Astrocyte (in vitro differentiated cells and primary cell): ENCODE results near the gene ETNPPL. TPM values are rescaled to one million over a fixed set of nuclear protein-coding genes. Genes with fewer than 3 reads are reported as not detected.

Experiments
- DNase-seq: peaks from one replicate; pipeline ENCODE4 v3.0.0-alpha.2; 2010; ENCODE audit warnings: low read depth
- FAIRE-seq: peaks from 2 replicates; lab custom pipeline; 2011; peaks lifted over from hg19 to GRCh38; lab: Jason Lieb, UNC
- H2AFZ ChIP-seq: 2 replicates; pipeline ENCODE4 v1.6.0; 2012; ENCODE audit warnings: low read depth, low read length, inconsistent platforms
- H3K27ac ChIP-seq: 2 replicates; pipeline ENCODE4 v1.5.1; 2011; ENCODE audit warnings: low read depth, low read length, inconsistent platforms
- H3K27me3 ChIP-seq: 2 replicates; pipeline ENCODE4 v1.6.0; 2011; ENCODE audit warnings: low read length, inconsistent platforms; ENCODE audit not compliant: insufficient read depth
- H3K36me3 ChIP-seq: 2 replicates; pipeline ENCODE4 v1.5.1; 2011; ENCODE audit warnings: low read length, inconsistent platforms; ENCODE audit not compliant: insufficient read depth
- H3K4me1 ChIP-seq: 2 replicates; pipeline ENCODE4 v1.5.1; 2011; ENCODE audit warnings: low read length, inconsistent platforms; ENCODE audit not compliant: insufficient read depth
- H3K4me2 ChIP-seq: 2 replicates; pipeline ENCODE4 v1.6.0; 2012; ENCODE audit warnings: low read length, inconsistent platforms
- H3K4me3 ChIP-seq: 2 replicates; pipeline ENCODE4 v1.5.1; 2011; ENCODE audit warnings: low read depth, mild to moderate bottlenecking, low read length, inconsistent platforms; ENCODE audit not compliant: insufficient read depth
- H3K79me2 ChIP-seq: 2 replicates; pipeline ENCODE4 v1.6.0; 2012; ENCODE audit warnings: mild to moderate bottlenecking, low read length, inconsistent platforms; ENCODE audit not compliant: insufficient read depth
- H3K9ac ChIP-seq: 2 replicates; pipeline ENCODE4 v1.6.0; 2012; ENCODE audit warnings: mild to moderate bottlenecking, low read length, inconsistent platforms
- H3K9me3 ChIP-seq: 2 replicates; pipeline ENCODE4 v1.5.1; 2012; ENCODE audit warnings: low read depth, mild to moderate bottlenecking, low read length, inconsistent platforms; ENCODE audit not compliant: insufficient read depth
- H4K20me1 ChIP-seq: 2 replicates; pipeline ENCODE4 v1.6.0; 2012; ENCODE audit warnings: low read length, inconsistent platforms; ENCODE audit not compliant: insufficient read depth
- H3K27ac Mint-ChIP-seq: one replicate; pipeline ENCODE4 v1.8.0; 2021; ENCODE audit warnings: mild to moderate bottlenecking, mixed read lengths; ENCODE audit not compliant: unreplicated experiment
- H3K27me3 Mint-ChIP-seq: one replicate; pipeline ENCODE4 v1.8.0; 2021; ENCODE audit warnings: low read depth, mixed read lengths; ENCODE audit not compliant: unreplicated experiment
- H3K36me3 Mint-ChIP-seq: one replicate; pipeline ENCODE4 v1.8.0; 2021; ENCODE audit warnings: low read depth, mixed read lengths; ENCODE audit not compliant: unreplicated experiment
- H3K4me1 Mint-ChIP-seq: one replicate; pipeline ENCODE4 v1.8.0; 2021; ENCODE audit warnings: low read depth, mixed read lengths; ENCODE audit not compliant: unreplicated experiment
- H3K4me3 Mint-ChIP-seq: one replicate; pipeline ENCODE4 v1.8.0; 2021; ENCODE audit warnings: mild to moderate bottlenecking, moderate library complexity, mixed read lengths; ENCODE audit not compliant: unreplicated experiment
- H3K9me3 Mint-ChIP-seq: one replicate; pipeline ENCODE4 v1.8.0; 2021; ENCODE audit warnings: mild to moderate bottlenecking, mixed read lengths; ENCODE audit not compliant: unreplicated experiment
- CTCF ChIP-seq: IDR thresholded peaks from 2 replicates; pipeline ENCODE4 v1.5.1; 2011; ENCODE audit warnings: low read depth, mild to moderate bottlenecking, inconsistent platforms, low read length, moderate library complexity; ENCODE audit not compliant: insufficient read depth
- EZH2 ChIP-seq: IDR thresholded peaks from 2 replicates; pipeline ENCODE4 v1.6.1; 2012; ENCODE audit warnings: mild to moderate bottlenecking, low read length, inconsistent platforms; ENCODE audit not compliant: insufficient read depth
- total RNA-seq: library from RNA; stranded (reverse); gene quantifications from 2 replicates; pipeline ENCODE4 v1.2.1, GENCODE V29; 2021

Gene ETNPPL
- total RNA-seq, 1 donor from 2014 or later = not detected

- FAIRE-seq = no peak
Observed at GRCh38 chr4:108754327-108754726, 8.5 kb downstream of the ETNPPL start.

GRCh38 chr4:108751321-108751720, 11.5 kb downstream of the ETNPPL start:
- FAIRE-seq = no peak
- TF ChIP-seq CTCF = no peak
- no peak for TF ChIP-seq EZH2
- no peaks in the 10 kb centered on the region for H3K9me3 ChIP-seq

More at GRCh38 chr4:108754327-108754726, 8.5 kb downstream of the ETNPPL start:
- H3K4me1 ChIP-seq = no peaks in the 10 kb centered on the region
- peaks cover 6% of the 10 kb centered on the region for H3K27me3 Mint-ChIP-seq
- no peaks in the 10 kb centered on the region for H3K36me3 ChIP-seq
- H3K36me3 Mint-ChIP-seq = no peaks in the 10 kb centered on the region
- no peak overlapping the region for H3K4me3 ChIP-seq
- no peak for TF ChIP-seq EZH2
- no peak for TF ChIP-seq CTCF
- H3K9me3 ChIP-seq = no peaks in the 10 kb centered on the region
- no peak overlapping the region for H3K27ac ChIP-seq
- no peak overlapping the region for H3K27ac Mint-ChIP-seq
- H3K27me3 ChIP-seq = no peaks in the 10 kb centered on the region
- H3K4me1 Mint-ChIP-seq = peaks cover 8% of the 10 kb centered on the region
- H3K9me3 Mint-ChIP-seq = no peaks in the 10 kb centered on the region
- no peak overlapping the region for H2AFZ ChIP-seq
- no peaks in the 10 kb centered on the region for H3K79me2 ChIP-seq
- H3K4me3 Mint-ChIP-seq = no peak overlapping the region
- no peaks in the 10 kb centered on the region for H4K20me1 ChIP-seq
- no peak for DNase-seq
- no peak overlapping the region for H3K4me2 ChIP-seq
- no peak overlapping the region for H3K9ac ChIP-seq

DNA sequence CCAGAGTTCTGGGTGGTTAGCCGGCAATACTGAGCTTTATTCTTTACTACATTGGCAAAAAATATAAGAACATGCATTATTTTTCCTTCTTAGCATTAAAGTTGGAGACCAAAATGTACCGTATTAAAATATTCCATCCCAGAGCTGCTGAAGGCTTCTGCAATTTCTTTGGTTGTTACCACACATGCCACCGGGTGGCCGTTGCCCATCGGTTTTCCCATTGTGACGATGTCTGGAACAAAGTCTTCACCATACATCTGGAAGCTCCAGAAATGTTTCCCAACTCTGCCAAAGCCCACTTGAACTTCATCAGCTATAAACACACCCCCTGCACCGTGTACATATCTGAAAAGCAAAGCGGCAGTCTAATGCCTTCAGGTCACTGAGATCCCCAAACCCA, 13.7 kb downstream of the ETNPPL start:
- no peaks in the 10 kb centered on the region for H3K36me3 ChIP-seq
- no peak for FAIRE-seq

More at GRCh38 chr4:108751321-108751720, 11.5 kb downstream of the ETNPPL start:
- Histone ChIP-seq H3K9ac (no peak overlapping the region), H3K27me3 (no peaks in the 10 kb centered on the region), H2AFZ (no peak overlapping the region), H3K4me2 (no peak overlapping the region), H3K4me3 (no peak overlapping the region), H3K79me2 (no peaks in the 10 kb centered on the region), H3K4me1 (no peaks in the 10 kb centered on the region), H3K36me3 (no peaks in the 10 kb centered on the region), H3K27ac (no peak overlapping the region), H4K20me1 (no peaks in the 10 kb centered on the region)
- Mint-ChIP-seq H3K4me3 (no peak overlapping the region), H3K27ac (no peak overlapping the region), H3K36me3 (no peaks in the 10 kb centered on the region), H3K4me1 (peaks cover 8% of the 10 kb centered on the region), H3K27me3 (peaks cover 6% of the 10 kb centered on the region), H3K9me3 (no peaks in the 10 kb centered on the region)
- no peak for DNase-seq

More for the DNA sequence above, 13.7 kb downstream of the ETNPPL start:
- Histone ChIP-seq H4K20me1 (no peaks in the 10 kb centered on the region), H3K79me2 (no peaks in the 10 kb centered on the region), H3K9ac (no peak overlapping the region), H3K4me1 (no peaks in the 10 kb centered on the region), H3K4me3 (no peak overlapping the region), H2AFZ (no peak overlapping the region), H3K27ac (no peak overlapping the region), H3K9me3 (no peaks in the 10 kb centered on the region), H3K27me3 (no peaks in the 10 kb centered on the region), H3K4me2 (no peak overlapping the region)
- TF ChIP-seq CTCF = no peak
- no peak for DNase-seq
- no peak overlapping the region for H3K27ac Mint-ChIP-seq
- no peak overlapping the region for H3K4me3 Mint-ChIP-seq
- peaks cover 10% of the 10 kb centered on the region for H3K4me1 Mint-ChIP-seq
- no peaks in the 10 kb centered on the region for H3K36me3 Mint-ChIP-seq
- no peaks in the 10 kb centered on the region for H3K9me3 Mint-ChIP-seq
- peaks cover 6% of the 10 kb centered on the region for H3K27me3 Mint-ChIP-seq
